ENCODE results near the gene SNIP1.

Gene SNIP1

GRCh38 chr1:37495875-37496274 lies 58.2 kb downstream of the SNIP1 start:
- TF ChIP-seq POLR2A (IDR thresholded peaks at IDR 0.05; ENCODE audit: low read depth, low read length): no peak
- TF ChIP-seq TAF1 (IDR thresholded peaks at IDR 0.05; ENCODE audit: borderline replicate concordance, low read depth, low read length): no peak
- no peak for TF ChIP-seq POLR2AphosphoS5 (IDR thresholded peaks at IDR 0.05; ENCODE audit: low read depth, low read length)
- DNase-seq (ENCODE audit: insufficient read length): no peak
- no peak for FAIRE-seq

GRCh38 chr1:37493336-37494098 lies 60.6 kb downstream of the SNIP1 start:
- TF ChIP-seq POLR2AphosphoS5 (IDR thresholded peaks at IDR 0.05; ENCODE audit: low read depth, low read length) (no peak), POLR2A (IDR thresholded peaks at IDR 0.05; ENCODE audit: low read depth, low read length) (no peak), TAF1 (IDR thresholded peaks at IDR 0.05; ENCODE audit: borderline replicate concordance, low read depth, low read length) (no peak)
- FAIRE-seq (no peak), DNase-seq (ENCODE audit: insufficient read length) (no peak)

- no peak for FAIRE-seq
- TF ChIP-seq POLR2A (IDR thresholded peaks at IDR 0.05; ENCODE audit: low read depth, low read length) (no peak), POLR2AphosphoS5 (IDR thresholded peaks at IDR 0.05; ENCODE audit: low read depth, low read length) (no peak), TAF1 (IDR thresholded peaks at IDR 0.05; ENCODE audit: borderline replicate concordance, low read depth, low read length) (no peak)
- no peak for DNase-seq (ENCODE audit: insufficient read length)
Measured at GRCh38 chr1:37487619-37487984, 66.5 kb downstream of the SNIP1 start.

GRCh38 chr1:37486680-37487618 lies 67.1 kb downstream of the SNIP1 start:
- DNase-seq (ENCODE audit: insufficient read length) (peak; percentile 70), FAIRE-seq (peak; percentile 92)
- TF ChIP-seq TAF1 (IDR thresholded peaks at IDR 0.05; ENCODE audit: borderline replicate concordance, low read depth, low read length) (no peak), POLR2A (IDR thresholded peaks at IDR 0.05; ENCODE audit: low read depth, low read length) (no peak), POLR2AphosphoS5 (IDR thresholded peaks at IDR 0.05; ENCODE audit: low read depth, low read length) (no peak)

- no peak for FAIRE-seq
- DNase-seq (ENCODE audit: insufficient read length): no peak
- TF ChIP-seq POLR2AphosphoS5 (IDR thresholded peaks at IDR 0.05; ENCODE audit: low read depth, low read length): no peak
- no peak for TF ChIP-seq TAF1 (IDR thresholded peaks at IDR 0.05; ENCODE audit: borderline replicate concordance, low read depth, low read length)
- no peak for TF ChIP-seq POLR2A (IDR thresholded peaks at IDR 0.05; ENCODE audit: low read depth, low read length)
Measured at GRCh38 chr1:37485902-37486679, 68.0 kb downstream of the SNIP1 start.
